GM21526 (cell line): ENCODE data around the gene AUP1.

ENCODE experiments used
- ATAC-seq: cut with Tn5 transposase; IDR thresholded peaks from one replicate; pipeline ENCODE4 v1.9.1; 2021; ENCODE audit warnings: moderate library complexity; ENCODE audit not compliant: unreplicated experiment, low FRiP score

Gene AUP1

DNA sequence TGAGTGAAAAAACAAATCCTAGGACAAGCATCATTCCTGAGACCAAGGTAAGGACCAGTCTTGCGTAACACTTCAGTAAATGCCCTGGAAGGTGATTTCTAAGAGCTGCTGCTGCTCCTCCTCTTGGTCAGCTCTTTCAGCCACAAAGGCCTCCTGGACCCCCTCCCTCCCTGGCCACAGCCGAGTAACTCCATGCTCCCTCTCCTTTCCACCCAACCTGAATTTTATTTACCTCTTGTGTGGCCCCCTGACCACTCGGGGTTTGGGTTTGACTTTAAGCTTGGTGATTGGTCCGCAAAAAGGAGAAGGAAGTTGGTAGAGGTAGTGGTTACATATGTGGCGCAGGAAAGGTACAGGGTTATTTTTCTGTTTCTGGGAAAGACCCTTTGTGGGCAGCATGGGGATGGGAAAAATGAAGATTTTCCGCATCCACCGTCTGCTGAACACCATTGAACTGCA is 9.4 kb upstream of the AUP1 start:
- ATAC-seq, result no peak

GRCh38 chr2:74537140-74537539 is 7.6 kb upstream of the AUP1 start:
- ATAC-seq, result no peak

- no peak for ATAC-seq
Measured at GRCh38 chr2:74536166-74536950, 6.9 kb upstream of the AUP1 start.

- no peak for ATAC-seq
Measured at GRCh38 chr2:74535440-74535965, 6.0 kb upstream of the AUP1 start.

DNA sequence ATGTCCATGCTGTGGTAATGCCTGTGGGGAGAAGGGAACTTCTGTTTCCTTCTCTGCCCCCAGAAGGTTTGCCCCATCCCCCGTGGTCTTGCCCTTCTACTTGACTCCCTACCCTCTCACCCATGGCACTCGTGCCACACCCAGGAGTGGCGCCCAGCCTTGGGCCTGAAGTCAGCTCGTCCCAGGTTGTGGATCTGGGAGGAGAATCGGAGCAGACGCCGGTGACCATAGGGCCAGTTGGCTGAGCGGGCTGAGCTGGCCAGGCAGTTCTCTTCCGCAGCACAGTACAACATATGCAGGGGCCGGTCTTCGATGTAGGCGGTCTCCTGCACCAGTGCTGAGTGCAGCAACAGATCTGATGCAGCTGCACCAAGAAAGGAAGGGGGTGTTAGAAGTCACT is 4.9 kb upstream of the AUP1 start:
- ATAC-seq, result no peak

DNA sequence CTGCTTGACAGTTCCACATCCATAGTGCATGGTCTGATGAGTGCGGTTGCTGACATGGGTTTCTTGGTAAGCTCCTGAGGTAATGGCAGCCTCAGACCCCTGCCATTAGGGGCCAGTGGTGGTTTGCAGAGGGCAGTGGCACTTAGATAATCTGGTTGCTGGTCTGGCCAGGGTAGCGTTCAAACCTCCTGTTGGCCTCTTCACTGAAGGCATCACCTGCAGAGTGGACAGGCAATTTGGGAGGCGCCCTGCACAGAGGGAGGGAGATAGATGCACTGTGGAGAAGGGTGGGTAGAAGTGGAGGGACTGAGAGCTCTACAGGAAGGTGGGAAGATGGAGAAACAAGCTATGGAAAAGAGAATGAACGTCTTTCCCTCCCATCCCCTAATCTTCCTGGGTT is 4.0 kb upstream of the AUP1 start:
- no peak for ATAC-seq

DNA sequence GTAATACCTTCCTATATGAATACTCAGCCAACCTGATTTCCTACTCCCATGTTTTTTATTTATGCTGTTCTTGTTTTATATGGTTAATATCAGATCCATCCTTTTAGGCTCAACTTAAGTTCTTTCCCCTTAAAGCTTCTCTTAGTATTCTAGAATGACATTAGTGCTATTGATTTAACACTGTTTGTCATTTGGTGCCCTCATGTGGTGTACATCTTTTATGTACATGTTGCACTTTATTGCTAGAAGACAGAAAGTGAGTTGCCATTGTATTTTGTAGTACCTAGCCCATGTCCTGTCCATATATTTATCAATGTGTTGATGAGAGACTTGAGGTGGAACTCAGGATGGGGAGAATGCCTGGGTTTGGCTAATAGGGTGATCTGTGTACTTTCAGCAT is 2.7 kb upstream of the AUP1 start:
- ATAC-seq, result no peak

DNA sequence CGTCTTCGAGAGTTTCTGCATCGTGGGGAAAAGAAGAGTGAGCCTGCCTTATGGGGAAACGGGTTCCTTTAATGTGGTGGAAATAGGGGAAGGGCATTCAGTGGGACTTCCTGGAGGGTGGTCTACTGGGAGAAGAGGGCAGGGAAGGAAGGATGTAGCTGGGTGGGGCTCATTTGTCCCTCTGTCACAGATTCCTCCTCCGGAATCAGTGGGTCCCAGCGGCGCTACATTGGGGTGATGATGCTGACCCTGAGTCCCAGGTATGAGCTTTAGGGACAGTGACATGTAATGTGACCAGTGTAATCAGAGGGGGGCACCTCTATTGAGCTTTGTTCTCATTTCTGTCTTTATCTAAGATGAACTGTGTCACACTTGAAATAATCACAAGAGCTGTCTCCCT is 2.2 kb upstream of the AUP1 start:
- ATAC-seq, result no peak

GRCh38 chr2:74530239-74531187 is 1.0 kb upstream of the AUP1 start:
- peak; percentile 17 for ATAC-seq

DNA sequence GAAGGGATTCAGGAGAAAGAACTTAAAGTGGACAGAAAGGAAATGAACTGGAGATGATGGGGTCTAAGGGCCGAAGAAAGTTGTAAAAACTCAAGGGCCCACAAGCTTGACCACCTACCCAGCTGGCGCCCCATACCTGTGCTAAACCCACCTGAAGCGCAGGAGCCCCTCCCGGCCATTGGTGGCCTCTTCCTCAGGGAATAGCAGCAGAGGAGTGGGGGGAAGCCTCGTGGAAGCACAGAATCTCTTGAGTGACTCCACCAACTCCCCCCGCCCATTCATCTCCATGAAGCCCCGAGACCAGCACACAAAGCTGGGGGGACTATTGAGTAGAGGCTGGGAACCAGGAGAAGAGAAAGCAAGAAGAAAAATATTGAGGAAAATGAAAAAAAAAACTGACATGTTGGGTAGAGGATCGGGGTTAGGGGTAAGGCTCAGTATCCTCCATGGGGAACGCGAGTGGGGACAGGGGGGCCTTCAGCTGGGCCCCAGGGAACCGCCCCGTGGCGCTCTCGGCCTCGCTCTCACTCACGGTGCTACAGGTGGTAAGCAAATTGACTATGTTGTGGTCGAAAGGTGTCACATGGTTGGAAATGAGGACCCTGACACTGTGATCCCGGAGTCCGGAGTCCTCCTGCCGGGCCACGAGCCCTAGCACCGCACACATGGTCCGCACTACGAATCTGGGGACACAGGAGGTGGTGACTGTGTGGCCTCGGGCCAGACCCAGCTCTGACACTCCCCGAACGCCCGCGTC is 728 bp downstream of the AUP1 start:
- ATAC-seq, result peak; percentile 10

DNA sequence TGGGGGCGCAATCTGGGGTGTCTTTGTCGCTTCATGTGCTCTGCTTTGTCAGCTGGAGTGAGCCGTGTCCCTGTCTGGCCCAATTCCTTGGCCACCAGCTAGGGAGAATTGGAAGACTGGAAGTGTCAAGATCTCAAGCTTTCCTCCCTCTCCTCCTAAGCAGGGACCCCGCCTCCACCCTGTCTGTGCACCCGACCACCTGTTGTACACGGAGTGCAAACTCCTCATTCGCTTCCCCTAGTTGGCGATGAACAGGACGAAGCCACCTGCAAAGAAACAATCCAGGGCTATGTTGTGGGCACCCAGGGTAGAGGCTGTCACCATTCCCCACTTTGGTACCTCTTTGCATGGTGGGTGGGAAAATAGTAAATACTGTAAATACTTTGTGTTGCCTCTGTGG is 1.8 kb downstream of the AUP1 start:
- ATAC-seq, result no peak

DNA sequence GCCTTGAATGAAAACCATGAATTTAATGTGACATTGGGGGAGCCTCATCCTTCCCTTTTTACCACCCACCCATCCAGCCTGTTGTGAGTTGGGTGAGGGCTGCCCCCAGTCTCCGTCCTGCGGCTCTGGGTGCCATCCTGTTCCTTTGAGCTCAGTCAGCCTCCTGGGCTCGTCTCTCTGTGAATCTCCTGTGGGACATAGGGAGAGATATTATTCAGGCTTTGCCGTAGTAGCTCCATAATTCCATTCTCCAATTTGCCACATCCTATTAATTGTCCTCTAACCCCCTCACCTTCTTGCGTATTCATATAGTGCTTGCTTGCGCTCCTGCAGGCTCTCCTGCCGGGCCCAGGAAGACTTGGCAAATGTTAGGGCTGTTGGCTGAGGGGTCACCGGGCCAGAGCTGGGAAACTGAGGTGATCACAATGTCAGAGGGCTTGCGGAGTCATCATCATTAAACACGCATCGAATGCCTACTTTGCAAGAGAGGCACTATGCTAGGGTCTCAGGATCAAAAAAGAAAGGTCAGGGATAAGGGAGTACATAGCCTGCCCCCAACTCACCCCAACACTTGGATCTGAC is 2.8 kb downstream of the AUP1 start:
- no peak for ATAC-seq

GRCh38 chr2:74525717-74526648 is 3.5 kb downstream of the AUP1 start, which contains the start of gene DQX1:
Gene DQX1 (minus strand): TSS chr2:74526231. CDS start chr2:74525729, 502 bp downstream.
- no peak for ATAC-seq

GRCh38 chr2:74524955-74525716 is 4.4 kb downstream of the AUP1 start:
- no peak for ATAC-seq

GRCh38 chr2:74524005-74524404 is 5.5 kb downstream of the AUP1 start:
- ATAC-seq, result no peak

DNA sequence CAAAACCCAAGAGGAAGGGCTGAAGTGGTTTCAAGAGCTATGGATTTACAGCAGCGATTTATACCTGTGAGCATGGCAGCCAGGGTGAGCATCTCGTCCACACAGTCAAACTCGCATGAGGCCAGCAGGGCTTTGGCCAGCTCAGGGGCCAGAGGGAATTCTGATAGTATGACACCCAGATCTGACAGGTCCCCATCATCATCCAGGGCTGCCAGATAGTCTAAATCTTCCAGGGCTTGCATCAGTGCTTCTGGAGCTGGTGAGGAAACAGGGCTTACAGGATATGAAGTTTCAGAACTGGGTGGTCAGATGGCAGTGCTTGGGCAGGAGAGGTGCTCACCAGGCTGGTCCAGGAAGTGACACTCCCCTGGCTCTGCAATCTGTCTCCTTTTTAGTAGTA is 7.0 kb downstream of the AUP1 start:
- no peak for ATAC-seq

- no peak for ATAC-seq
Measured at GRCh38 chr2:74516650-74517049, 12.9 kb downstream of the AUP1 start.

GRCh38 chr2:74515981-74516633 is 13.4 kb downstream of the AUP1 start:
- no peak for ATAC-seq
